ENCODE measurements around the gene CORO2A.

DNA sequence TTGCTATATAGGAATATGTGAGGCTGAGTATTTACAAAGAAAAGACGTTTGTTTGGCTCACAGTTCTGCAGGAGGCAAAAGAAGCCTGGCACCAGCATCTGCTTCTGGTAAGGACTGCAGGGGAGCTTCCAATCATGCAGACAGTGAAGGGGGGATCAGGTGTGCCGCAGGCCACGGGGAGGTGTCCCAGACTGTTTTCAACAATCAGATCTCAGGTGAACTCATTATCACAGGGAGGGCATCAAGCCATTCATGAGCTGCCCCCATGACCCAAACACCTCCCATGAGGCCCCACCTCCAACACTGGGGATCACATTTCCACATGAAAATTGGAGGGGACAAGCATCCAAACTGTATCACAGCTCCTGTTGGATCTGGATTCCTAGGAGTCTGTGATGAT, 43.0 kb downstream of the CORO2A start:
- TF ChIP-seq CTCF (IDR thresholded peaks at IDR 0.05): no peak
- no peak for TF ChIP-seq POLR2A (IDR thresholded peaks at IDR 0.05)
- no peak for TF ChIP-seq EP300 (IDR thresholded peaks at IDR 0.05)
- TF ChIP-seq POLR2AphosphoS5 (IDR thresholded peaks at IDR 0.05): no peak
